ENCODE measurements around the gene ZNF646.

The ZNF646 gene, protein sequence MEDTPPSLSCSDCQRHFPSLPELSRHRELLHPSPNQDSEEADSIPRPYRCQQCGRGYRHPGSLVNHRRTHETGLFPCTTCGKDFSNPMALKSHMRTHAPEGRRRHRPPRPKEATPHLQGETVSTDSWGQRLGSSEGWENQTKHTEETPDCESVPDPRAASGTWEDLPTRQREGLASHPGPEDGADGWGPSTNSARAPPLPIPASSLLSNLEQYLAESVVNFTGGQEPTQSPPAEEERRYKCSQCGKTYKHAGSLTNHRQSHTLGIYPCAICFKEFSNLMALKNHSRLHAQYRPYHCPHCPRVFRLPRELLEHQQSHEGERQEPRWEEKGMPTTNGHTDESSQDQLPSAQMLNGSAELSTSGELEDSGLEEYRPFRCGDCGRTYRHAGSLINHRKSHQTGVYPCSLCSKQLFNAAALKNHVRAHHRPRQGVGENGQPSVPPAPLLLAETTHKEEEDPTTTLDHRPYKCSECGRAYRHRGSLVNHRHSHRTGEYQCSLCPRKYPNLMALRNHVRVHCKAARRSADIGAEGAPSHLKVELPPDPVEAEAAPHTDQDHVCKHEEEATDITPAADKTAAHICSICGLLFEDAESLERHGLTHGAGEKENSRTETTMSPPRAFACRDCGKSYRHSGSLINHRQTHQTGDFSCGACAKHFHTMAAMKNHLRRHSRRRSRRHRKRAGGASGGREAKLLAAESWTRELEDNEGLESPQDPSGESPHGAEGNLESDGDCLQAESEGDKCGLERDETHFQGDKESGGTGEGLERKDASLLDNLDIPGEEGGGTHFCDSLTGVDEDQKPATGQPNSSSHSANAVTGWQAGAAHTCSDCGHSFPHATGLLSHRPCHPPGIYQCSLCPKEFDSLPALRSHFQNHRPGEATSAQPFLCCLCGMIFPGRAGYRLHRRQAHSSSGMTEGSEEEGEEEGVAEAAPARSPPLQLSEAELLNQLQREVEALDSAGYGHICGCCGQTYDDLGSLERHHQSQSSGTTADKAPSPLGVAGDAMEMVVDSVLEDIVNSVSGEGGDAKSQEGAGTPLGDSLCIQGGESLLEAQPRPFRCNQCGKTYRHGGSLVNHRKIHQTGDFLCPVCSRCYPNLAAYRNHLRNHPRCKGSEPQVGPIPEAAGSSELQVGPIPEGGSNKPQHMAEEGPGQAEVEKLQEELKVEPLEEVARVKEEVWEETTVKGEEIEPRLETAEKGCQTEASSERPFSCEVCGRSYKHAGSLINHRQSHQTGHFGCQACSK (N-terminal part only)

DNA sequence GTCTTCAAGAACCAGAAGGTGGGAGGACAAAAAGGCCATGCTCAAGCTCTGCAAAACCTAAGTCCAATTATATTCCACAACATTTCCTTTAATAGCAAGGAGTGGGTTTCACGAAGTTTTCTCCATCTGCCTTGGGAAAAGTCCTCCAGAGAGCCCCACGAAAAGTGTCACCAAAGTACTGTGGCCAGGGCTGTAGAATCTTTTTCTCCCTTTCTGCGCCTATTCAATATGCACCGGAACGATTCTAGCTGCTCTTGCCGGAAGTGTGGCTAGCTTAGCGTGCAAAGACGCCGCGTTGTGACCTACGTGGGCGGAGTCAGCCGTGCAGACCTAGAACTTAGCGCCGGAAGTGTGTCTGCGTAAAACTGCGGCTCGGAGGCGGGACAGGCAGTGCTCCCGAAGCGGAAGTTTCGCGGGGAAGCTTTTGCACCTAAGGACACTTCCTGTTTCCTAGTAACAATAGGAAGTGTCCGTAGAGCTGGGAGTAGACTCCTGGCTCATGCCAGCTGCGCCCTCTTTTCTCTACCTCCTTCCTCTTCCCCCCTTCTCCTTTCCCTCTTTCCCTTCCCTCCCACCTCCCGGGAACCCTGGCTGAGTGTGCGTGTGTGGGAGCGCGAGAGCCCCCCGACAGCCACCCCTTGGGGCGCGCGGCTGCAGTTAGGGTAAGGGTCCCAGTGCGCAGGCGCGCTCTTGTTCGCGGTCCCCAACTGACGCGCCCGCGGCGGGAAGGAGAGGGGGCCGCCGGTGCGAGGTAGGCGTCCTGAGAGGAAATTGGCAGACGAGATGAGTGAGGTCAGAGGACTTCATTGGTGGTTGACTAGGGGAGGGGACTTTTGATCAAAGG lies at the start of gene ZNF646, which contains the start of gene ZNF668:
TSS of gene ZNF646 (plus strand) at position 453 of the 844 bp plus-strand sequence. CDS start 1,903 bp downstream, outside the sequence.
TSS of gene ZNF668 (minus strand) at position 271 of the 844 bp plus-strand sequence. CDS start 9,781 bp downstream, outside the sequence.
- peak; percentile 49 to 99 (median 97) for DNase-seq

DNA sequence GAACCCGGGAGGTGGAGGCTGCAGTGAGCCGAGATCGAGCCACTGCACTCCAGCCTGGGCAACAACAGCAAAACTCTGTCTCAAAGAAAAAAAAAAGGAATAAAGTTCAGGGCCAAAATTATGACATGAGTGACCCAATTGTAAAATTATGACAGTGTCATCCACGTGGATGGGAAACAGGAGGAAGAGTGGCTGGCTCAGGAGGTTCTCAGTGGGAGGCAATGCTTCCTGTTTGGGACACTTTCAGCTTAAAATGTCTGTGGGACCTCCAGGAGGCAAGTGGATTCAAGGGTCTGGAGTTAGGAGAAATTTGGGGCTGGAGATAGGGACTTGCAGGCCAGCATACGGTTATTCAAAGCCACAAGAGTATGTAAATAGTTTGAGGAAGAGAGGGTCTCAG lies 48.9 kb upstream of the ZNF646 start:
- no peak for DNase-seq

DNA sequence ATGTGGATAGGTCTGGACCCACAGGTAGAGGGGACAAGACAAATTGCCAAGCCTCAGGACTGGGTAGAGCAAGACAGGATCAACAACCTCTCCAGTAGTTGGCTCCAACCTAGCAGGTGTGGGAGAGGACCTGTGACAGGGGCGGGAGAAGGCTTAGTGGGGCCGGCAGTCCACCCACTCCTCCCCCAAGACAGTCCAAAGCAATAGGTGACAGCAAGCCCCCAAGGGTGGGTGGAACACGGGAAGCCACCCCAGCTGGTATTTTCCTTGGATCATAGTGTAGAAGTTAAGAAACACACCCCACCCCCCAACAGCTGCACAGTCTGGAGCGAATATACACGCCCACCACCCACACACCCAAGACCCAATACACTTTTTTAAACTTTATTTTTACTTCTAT lies 45.0 kb upstream of the ZNF646 start:
- no peak for DNase-seq

DNA sequence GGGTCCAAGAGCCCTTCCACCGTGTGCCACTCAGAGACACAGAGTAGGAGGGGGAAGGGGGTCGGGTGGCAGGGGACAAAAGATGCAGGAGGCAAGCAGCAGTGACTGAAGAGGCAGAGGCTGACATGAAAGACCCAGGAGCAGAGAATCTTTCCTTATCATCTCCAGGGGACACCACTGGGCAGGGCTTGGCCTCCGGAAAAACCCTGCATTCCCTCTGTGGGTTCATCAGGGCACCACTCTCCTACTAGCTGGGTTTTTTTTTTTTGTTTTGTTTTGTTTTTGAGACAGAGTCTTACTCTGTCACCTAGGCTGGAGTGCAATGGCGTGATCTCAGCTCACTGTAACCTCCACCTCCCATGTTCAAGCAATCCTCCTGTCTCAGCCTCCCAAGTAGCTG lies 42.9 kb upstream of the ZNF646 start:
- no peak for DNase-seq

DNA sequence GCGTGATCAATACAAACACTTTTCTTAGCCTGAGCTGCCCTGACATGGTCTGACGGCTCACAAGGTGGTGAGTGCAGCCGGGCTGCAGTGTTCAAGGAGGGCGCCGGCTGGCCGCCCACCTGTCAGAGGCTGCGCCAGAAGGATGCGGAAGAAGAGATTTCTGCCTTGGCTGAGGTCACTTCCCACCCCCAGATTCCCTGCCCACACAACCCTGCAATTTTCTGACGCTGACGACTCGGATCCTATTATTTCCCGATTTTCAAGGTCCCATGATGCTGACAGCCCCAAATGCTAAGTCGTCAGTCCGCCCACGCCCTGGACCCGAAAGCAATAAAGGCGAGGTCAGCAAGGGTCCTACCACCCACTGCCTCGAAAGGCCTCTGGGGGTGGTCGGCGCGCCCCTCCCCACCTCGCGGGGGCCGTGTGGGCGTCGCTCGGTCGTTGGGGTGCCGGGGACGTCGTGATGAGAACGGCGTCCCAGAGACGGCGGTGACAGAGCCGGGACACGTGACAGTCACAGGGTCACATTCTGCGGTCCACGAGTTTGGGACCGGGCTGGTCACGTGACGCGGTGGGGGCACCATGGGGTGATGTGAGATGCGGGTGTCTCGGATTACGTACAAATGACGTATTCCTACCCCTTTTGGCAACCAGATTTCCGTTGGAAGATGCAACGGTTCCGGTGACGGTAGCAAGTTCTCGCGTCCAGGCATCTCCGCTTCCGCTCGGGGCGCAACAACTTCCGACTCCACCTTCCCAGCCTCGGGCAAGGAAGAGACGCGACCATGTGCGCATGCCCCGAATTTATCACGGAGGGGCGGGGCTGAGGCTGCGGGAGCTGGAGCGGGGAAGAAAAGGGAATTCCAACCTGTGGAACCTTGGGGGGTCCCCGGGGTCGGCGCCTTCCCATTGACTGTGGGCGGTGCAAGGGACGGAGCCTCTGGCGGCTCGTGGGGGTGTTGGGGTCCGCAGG lies 41.2 kb upstream of the ZNF646 start, which contains the start of gene STX4:
TSS of gene STX4 (plus strand) at position 823 of the 973 bp plus-strand sequence. CDS start 248 bp downstream, outside the sequence.
- peak; percentile 81 to 100 (median 97) for DNase-seq

DNA sequence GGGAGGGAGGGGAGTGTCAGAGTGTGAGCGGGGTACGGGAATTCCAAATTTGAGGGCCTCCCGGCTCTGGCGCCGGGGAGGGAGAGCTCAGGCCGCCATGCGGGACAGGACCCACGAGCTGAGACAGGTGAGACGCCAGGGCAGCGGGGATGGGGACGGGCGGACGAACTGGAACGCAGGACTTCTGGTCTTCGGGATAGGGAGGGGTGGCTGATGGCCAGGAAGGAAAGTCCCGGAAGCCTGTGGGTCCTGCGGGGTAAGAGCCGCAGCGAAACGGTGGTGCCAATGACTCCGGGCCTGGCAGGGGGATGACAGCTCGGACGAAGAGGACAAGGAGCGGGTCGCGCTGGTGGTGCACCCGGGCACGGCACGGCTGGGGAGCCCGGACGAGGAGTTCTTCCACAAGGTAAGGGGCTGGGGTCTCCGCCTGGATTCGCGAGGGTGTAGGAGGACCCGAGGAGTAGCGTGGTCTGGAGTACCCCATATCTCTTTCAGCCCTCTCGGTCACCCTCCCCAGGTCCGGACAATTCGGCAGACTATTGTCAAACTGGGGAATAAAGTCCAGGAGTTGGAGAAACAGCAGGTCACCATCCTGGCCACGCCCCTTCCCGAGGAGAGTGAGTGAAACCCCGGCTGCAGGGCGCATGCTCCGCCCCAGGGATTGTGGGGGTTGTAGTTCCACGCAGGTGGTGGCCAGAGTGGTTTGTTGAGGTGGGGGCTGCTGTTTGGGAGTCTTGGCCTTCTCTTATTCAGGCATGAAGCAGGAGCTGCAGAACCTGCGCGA lies 40.3 kb upstream of the ZNF646 start:
- peak; percentile 30 to 91 (median 81) for DNase-seq

DNA sequence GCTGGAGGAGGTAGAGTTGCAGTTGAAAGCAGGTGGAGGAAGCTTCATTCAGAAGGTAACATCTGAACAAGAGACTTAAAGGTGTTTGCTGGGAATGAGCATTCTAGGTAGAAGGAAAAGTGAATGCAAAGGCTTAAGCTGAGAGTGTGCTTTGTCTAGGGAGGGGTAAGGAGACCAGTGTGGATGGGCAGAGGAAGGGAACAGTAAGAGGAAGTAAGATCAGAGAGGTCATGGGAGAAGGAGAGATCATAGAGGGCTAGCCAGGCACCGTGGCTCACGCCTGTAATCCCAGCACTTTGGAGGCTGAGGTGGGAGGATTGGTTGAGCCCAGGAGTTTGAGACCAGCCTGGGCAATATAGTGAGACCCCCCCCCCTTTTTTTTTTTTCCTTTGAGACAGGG lies 37.5 kb upstream of the ZNF646 start:
- DNase-seq: no peak

DNA sequence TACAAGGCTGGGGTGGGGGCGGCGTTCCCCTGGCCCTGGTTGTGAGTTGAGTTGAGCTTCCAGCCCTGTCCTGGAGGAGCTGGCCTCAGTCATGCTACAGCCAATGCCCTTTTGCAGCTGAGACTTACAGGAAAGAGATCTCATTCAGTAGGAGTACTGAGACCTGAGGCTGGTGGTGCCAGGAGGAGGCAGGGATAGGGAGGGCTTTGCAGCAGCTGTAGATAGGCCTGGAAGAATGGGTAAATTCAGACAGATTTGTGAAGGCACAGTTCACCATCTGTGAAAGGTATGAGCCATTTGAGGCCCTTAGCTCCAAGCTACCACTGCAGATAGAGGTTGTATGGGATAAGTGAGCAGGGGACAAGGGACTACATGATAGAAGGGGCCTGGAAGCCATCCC lies 35.2 kb upstream of the ZNF646 start:
- peak in 14 of 51 donors; percentile 6 to 60 (median 31) for DNase-seq

DNA sequence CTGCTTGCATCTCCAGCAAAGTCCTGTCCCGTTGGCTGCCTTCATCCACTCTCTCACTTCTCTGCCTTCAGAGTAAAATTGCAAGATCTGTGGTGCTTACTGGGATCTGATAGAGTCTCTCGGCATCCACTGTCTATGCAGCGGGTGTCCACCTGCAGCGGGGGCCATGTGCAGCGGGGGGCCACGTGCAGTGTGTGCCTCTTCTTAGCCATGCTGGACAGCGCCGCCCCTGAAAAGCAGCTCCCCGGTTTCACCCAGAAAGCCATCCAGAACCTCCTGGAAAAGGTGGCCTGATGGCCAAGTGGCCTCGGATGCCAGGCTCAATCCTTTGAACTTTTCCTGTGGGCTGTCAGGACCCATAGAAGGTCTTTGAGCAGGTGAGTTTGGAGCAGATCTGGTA lies 31.4 kb upstream of the ZNF646 start:
- DNase-seq: no peak

DNA sequence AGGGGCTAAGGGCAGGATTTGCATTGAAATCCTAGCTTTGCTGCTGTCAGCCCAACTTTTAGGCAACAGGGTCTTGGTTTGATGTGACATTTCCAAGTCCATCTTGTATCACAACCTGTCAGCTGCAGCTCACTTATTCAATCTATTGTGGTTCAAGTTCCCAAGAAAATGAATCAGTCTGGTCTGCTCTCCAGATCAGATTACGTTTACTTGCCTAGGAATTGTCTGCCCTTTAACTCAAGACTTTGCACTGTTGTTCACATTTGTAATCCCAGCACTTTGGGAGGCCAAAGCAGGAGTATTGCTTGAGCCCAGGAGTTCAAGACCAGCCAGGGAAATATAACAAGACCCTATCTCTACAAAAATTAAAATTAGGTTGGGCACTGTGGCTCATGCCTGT lies 30.9 kb upstream of the ZNF646 start:
- no peak for DNase-seq

DNA sequence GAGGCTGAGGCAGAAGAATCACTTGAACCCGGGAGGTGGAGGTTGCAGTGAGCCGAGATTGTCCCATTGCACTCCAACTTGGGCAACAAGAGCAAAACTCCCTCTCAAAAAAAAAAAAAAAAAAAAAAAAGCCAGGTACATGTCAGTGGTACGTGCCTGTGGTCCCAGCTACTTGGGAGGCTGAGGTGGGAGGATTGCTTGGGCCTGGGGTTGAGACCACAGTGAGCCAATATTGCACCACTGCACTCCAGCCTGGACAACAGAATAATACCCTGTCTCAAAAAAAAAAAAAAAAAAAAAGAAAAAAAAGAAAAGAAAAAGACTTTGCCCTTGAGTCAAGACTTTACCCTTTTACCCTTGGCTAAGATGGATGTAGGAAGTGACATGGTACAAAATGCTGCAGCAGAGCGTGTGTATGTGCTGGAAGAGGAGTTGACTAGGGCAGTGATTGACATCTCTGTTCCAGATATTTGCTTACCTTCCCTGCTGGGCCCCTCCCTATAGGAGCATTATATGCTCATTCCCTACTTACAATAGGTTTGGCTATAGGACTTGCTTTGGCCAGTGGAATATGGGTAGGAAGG lies 30.2 kb upstream of the ZNF646 start:
- no peak for DNase-seq

DNA sequence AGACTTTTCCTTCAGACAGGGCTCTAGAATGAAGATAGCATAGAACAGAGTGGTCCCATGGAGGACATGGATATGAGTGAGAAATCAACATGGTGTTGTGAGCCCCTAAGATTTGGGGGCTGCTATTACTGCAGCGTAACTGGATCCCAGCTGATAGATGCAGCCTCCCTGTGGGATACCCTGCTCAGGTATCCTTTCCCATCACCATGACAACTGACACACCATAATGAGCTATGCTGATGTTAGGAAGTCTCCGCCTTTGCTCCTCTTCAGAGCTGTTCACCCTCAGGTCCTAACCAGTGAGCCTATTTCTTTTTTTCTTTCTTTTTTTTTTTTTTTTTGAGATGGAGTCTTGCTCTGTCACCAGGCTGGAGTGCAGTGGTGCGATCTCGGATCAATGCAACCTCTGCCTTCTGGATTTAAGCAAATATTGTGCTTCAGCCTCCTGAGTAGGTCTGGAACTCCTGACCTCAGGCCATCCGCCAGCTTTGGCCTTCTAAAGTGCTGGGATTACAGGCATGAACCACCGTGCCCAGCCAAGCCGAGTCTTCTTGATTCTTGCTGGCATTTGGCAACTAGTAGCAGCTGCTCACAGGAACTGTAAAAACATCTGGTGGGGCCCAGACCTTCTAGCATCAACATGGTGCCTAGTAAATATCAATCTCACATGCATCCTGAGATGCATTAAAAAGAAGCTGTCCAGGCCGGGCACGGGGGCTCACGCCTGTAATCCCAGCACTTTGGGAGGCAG lies 23.8 kb upstream of the ZNF646 start:
- no peak for DNase-seq

DNA sequence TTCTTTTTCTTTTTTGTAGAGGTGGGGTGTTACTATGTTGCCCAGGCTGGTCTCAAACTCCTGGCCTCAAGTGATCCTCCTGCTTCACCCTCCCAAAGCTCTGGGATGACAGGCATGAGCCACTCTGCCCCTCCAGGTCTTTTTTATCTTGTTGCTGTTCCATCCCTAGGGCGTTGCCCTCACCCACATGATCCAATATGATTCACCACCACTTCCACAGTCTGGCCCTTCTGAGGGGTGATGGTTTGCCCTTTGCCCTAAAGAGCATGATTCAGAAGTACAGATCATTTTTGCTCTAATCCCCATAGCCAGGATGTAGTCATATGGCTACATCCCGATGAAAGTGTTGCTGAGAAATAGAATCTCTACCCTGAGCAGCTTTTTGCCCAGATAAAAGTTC lies 22.1 kb upstream of the ZNF646 start:
- DNase-seq: no peak

DNA sequence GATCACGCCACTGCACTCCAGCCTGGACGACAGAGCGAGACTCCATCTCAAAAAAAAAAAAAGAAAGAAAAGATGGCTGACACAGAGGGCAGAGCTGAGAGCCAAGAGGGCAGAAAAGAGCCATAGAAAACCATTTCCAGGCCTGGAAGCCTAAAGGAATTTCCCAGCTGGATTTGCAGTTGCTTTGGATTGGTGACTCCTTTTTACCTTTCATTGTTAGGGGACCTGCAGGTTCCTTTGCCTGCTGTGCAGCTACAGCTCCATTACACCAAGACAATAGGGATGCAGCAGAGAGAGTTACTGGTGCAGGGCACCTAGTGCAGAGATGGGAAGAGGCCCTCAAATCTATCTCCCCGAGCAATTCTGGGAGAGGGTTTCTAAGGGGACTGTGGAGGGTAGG lies 18.6 kb upstream of the ZNF646 start:
- DNase-seq: no peak

DNA sequence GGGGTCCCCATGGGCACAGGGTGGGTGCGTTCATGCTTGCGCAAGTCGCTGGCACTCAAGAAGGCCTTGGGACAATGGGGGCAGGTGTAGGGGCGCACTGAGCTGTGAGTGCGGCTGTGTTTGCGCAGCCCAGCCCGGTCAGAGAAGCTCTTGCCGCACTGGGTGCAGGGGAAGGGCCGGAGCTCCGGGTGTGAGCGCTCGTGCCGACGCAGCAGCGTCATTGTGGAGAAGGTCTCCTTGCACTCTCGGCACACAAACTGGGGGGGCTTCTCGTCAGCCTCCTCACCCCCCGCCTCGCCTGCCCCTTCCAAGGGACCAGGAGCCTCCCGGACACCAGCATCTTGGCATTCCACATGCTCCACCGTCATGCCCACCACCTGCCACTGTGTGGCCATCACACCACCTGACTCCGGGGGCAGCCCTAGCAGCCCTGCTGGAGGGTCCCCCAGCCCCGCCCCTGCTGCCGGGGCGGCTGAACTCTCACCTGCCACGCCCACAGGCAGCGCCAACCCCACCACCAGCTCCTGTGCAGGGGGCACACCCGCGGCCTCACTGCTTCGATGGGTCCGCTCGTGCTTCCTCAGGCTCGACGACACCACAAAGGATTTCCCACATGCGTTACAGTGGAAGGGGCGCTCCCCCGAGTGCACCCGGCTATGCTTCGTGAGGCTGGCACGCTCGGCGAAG lies 13.0 kb upstream of the ZNF646 start:
- DNase-seq: no peak

DNA sequence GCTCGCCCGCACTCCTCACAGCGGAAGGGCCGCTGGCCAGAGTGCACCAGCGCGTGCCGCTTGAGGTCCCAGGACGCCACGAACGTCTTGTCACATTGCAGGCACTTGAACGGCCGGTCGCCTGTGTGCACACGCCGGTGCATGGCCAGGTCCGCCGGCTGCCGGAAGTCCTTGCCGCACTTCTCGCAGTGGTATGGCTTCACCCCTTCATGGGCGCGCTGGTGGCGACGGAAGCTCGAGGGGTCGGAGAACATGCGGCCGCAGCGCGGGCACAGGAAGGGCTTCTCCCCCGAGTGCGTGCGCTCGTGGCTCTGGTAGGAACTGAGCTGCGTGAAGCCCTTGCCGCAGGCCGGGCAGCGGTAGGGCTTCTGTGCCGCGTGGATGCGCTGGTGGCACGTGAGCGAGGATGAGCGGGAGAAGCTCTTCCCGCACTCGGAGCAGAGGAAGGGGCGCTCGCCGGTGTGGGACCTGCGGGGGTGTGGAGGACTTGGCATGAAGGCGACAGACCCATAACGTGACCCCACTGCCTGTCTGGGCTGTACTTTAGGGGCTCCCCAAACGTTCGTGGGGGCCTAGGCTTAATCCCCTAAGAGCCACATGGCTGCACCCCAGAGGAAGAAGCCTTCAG lies 12.3 kb upstream of the ZNF646 start:
- DNase-seq: no peak
